Vagina (tissue), 2 donors: ENCODE measurements around the gene ZNF771.
"Not testable (repeated sequence)": the region's sequence is repeated elsewhere in the genome, so short reads cannot be mapped to it uniquely, and the experiment has no call there.

Experiments used
- CTCF ChIP-seq, 3 experiments: fragments of 450-650 bp in 2 of 3; fragments of 200-600 bp in 1 of 3; sonication (generic) in 1 of 3; IDR thresholded peaks; one replicate each; pipeline ENCODE4 v1.5.1; 2017 to 2019; ENCODE audit warnings: antibody characterized with exemption in 3 of 3, mild to moderate bottlenecking in 2 of 3, moderate library complexity in 2 of 3
- POLR2A ChIP-seq, 2 donors: fragments of 450-650 bp; IDR thresholded peaks; one replicate each; pipeline ENCODE4 v1.6.1; 2017; ENCODE audit warnings: antibody characterized with exemption in 2 of 2, mild to moderate bottlenecking in 2 of 2, moderate library complexity in 2 of 2

GRCh38 chr16:30396627-30397026 lies 10.8 kb upstream of the ZNF771 start:
- not testable (repeated sequence) for TF ChIP-seq CTCF, POLR2A (IDR thresholded peaks at IDR 0.05)
